Activated CD8-positive, alpha-beta memory T cell treated with anti-CD3 and anti-CD28 coated beads, Interleukin-2, amount 50 U/mL, for 24 hours (primary cell): ENCODE data around the gene GLUD2.
"Not testable (repeated sequence)": the region's sequence is repeated elsewhere in the genome, so short reads cannot be mapped to it uniquely, and the experiment has no call there.

Experiments used
- DNase-seq: peaks from one replicate; pipeline ENCODE4 v3.0.0-alpha.2; 2020; ENCODE audit errors: extremely low read depth

The GLUD2 gene

DNA sequence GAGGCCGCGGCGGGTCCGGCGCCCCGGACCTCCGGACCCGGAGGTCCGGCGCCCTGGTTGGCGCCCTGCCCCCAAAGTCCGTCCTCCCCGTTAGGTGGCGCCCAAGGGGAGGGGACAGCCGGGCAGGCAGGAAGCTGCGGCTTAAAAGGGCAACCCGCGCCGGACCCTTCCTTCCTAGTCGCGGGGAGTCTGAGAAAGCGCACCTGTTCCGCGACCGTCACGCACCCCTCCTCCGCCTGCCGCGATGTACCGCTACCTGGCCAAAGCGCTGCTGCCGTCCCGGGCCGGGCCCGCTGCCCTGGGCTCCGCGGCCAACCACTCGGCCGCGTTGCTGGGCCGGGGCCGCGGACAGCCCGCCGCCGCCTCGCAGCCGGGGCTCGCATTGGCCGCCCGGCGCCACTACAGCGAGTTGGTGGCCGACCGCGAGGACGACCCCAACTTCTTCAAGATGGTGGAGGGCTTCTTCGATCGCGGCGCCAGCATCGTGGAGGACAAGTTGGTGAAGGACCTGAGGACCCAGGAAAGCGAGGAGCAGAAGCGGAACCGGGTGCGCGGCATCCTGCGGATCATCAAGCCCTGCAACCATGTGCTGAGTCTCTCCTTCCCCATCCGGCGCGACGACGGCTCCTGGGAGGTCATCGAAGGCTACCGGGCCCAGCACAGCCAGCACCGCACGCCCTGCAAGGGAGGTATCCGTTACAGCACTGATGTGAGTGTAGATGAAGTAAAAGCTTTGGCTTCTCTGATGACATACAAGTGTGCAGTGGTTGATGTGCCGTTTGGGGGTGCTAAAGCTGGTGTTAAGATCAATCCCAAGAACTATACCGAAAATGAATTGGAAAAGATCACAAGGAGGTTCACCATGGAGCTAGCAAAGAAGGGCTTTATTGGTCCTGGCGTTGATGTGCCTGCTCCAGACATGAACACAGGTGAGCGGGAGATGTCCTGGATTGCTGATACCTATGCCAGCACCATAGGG is at the start of gene GLUD2:
Gene GLUD2, plus strand, starts transcription at position 170 of the 979 bp plus-strand sequence. Its CDS starts 75 bp downstream, at position 245.
- not testable (repeated sequence) for DNase-seq

- no peak for DNase-seq
These were observed 48.0 kb upstream of the GLUD2 start for GRCh38 chrX:120999413-120999812.

- no peak for DNase-seq
These were observed 46.8 kb upstream of the GLUD2 start for GRCh38 chrX:121000589-121000988.

DNA sequence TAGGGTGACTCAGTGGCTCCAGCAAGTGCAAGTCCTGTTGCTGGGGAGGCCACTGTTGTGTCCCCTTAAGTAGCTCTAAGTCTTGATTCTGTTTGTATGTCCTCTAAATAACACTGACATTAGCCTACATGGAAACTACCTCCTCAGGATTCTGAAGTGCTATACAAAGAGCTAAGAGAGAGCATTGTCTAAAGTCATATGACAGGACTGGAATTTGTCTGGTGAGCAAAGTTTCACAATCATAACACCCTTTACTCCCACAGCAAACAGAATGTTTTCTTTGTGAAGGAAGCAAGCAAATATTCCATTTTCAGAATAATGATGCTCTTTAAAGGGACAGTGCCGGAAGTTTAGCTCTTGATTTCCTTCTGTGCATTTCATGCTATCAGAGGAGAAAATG is 38.5 kb upstream of the GLUD2 start:
- DNase-seq = no peak

- no peak for DNase-seq
These were observed 37.6 kb upstream of the GLUD2 start for GRCh38 chrX:121009764-121010163.

DNA sequence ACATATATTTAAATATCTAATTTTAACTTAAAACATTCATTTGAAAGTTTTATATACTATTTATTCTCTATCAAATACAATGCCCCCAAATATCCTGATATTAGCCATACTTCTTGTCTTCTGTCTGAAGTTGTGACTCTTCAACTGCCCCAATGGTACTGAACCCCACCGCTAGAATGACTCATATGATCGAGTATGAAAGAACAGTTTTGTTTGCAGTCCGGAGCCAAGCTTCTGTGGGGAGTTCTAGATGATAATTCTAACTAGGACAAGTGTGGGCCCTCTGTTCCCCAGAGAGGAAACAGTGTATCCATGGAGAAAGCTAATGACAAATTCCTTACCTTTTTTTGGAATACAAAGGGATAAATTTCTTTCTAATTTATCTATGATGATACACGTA is 37.2 kb upstream of the GLUD2 start:
- no peak for DNase-seq

DNA sequence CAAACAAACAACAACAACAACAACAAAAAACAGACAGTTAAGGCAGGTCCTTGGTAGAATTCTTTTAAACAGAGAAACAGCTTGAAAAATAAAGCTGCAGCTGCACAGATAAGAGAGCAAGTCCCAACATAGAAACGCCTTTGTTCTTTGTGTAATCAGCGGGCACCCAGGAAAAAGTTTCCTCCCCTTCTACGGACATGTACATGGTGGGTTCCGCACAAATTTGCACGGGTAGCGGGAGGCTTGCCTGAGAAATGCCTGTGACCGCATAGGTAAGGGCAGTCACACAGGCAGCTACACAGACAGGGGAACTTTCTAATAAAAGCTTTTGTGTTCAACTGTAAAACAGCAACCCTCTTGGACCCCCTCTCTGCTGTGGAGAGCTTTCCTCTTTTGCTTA is 36.2 kb upstream of the GLUD2 start:
- DNase-seq = no peak

- DNase-seq = no peak
These were observed 33.4 kb upstream of the GLUD2 start for GRCh38 chrX:121013897-121014455.

GRCh38 chrX:121014826-121015225 is 32.6 kb upstream of the GLUD2 start:
- DNase-seq = no peak

GRCh38 chrX:121028419-121028818 is 19.0 kb upstream of the GLUD2 start:
- no peak for DNase-seq

- DNase-seq = no peak
These were observed 17.3 kb upstream of the GLUD2 start for GRCh38 chrX:121030083-121030482.

DNA sequence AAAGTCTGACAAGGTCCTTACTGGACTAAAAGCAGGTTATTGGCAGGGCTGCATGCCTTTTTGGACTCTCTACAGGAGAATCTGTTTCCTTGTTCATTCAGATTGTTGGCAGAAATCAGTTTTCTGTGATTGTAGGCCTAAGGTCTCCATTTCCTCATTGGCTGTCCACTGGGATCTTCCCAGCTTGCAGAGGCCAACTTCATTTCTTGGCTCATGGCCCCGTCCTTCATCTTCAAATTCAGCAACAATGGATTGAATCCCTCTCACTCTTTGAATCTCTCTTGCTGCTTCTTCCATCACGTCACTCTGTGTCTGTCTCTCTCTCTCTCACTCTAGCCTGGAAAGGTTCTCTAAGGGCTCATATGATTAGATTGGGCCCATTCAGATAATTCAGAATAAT is 14.9 kb upstream of the GLUD2 start:
- no peak for DNase-seq

- no peak for DNase-seq
These were observed 11.3 kb upstream of the GLUD2 start for GRCh38 chrX:121036137-121036536.

DNA sequence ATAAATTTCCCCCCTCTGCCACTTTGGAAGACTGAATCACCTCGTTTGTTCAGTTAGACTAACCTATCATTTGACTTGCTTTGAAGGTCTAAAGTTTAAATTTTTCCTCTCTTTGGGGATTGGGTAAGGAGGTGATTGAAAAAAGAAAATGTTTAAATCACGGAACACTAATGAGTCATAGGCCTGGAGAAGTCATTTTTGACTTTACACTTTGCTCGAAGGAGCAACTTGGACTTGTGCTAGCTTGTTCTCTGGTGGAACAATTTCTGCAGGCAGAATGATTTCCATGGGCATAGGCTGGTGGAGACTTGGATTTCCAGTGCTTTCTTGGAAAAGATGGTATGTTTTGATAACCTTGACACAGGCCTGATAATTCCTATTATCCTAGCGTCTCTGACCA is 10.5 kb upstream of the GLUD2 start:
- no peak for DNase-seq

GRCh38 chrX:121050781-121051180 is 3.4 kb downstream of the GLUD2 start:
- no peak for DNase-seq

DNA sequence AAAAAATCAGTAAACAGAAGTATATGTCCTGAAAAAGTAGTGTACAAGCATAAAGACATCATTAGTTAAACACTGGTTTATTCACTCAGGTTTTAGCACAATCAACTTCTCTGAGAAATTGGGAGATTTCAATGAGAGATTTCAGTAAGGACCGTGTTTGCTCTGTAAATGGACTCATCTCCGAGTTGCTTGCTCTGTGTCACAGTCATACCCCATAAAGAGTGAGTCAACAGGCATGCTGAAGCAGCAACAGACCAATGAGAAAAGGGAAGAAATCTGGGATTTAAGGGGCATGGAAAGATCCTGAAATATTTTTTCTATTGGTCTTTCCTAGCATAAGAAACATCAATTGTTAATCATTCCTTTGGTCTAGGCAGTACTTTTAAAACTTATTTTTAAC is 4.7 kb downstream of the GLUD2 start:
- no peak for DNase-seq

- no peak for DNase-seq
These were observed 14.9 kb downstream of the GLUD2 start for GRCh38 chrX:121062289-121062688.

GRCh38 chrX:121064579-121064978 is 17.2 kb downstream of the GLUD2 start:
- no peak for DNase-seq

DNA sequence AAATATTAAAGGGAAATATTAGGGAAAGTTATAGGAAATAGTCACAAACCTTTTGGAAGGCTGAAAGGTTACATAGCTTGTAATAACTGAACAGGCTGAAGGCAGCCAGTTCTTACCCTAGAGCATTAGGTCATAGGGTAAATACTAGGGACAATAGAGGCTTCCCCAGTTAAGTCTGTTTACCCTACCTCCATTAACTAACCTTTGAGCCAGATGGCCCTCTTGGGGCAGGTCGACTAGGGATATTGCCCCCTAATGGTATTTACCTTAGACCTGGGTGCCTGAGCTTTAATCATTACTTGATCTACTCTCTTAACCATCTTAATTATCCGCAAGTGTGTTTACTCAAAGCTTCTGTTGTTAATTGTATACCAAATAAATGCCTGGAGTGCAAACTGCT is 36.8 kb downstream of the GLUD2 start:
- DNase-seq = not testable (repeated sequence)

DNA sequence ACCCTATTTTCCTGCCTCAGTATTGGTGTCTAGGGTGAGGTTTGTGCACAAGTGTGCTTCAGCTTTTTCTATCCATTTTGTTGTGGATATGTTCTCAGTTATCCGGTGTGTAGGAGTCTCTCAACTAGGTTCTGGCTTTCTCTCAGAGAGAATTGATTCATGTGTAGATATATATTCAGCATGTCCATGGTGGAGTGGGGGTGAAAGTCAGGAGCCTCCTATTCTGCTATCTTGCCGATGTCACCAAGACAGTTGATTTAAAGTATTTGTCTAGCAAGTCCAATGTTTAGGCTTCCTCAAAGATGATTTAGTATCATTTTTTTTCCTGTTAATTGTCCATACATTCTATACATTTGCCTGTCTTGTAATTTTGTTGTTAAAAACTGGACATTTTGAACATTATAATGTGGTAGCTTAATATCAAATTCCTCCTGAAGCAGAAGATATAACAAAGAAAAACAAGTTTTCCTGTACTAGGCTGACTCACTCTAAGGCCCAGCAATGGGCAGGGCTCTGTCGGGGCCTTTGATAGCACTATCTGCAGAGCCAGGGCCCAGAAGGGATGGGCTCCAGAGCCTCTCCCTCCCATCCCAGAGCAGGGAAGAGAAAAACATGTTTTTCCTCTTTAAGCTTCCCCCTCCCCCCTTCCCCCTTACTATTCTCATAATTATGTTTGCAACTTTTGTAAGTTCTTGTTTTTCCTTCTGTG is 37.6 kb downstream of the GLUD2 start:
- DNase-seq = no peak

- DNase-seq = no peak
These were observed 38.2 kb downstream of the GLUD2 start for GRCh38 chrX:121085612-121086010.

GRCh38 chrX:121093011-121093410 is 45.6 kb downstream of the GLUD2 start:
- no peak for DNase-seq
